HG03460 (cell line): ENCODE results near the gene PBX2.
"Not testable (repeated sequence)": the region's sequence is repeated elsewhere in the genome, so short reads cannot be mapped to it uniquely, and the experiment has no call there.

ENCODE experiments used
- ATAC-seq: cut with Tn5 transposase; IDR thresholded peaks from one replicate; pipeline ENCODE4 v1.9.1; 2021; ENCODE audit not compliant: unreplicated experiment

The PBX2 gene

GRCh38 chr6:32151863-32152768 lies 37.9 kb downstream of the PBX2 start, which contains the start of gene PRRT1:
PRRT1 (minus strand) TSS chr6:32151939; CDS start chr6:32151827, 112 bp downstream.
- ATAC-seq, result no peak

- ATAC-seq, result no peak
Measured at GRCh38 chr6:32151181-32151862, 38.7 kb downstream of the PBX2 start.

DNA sequence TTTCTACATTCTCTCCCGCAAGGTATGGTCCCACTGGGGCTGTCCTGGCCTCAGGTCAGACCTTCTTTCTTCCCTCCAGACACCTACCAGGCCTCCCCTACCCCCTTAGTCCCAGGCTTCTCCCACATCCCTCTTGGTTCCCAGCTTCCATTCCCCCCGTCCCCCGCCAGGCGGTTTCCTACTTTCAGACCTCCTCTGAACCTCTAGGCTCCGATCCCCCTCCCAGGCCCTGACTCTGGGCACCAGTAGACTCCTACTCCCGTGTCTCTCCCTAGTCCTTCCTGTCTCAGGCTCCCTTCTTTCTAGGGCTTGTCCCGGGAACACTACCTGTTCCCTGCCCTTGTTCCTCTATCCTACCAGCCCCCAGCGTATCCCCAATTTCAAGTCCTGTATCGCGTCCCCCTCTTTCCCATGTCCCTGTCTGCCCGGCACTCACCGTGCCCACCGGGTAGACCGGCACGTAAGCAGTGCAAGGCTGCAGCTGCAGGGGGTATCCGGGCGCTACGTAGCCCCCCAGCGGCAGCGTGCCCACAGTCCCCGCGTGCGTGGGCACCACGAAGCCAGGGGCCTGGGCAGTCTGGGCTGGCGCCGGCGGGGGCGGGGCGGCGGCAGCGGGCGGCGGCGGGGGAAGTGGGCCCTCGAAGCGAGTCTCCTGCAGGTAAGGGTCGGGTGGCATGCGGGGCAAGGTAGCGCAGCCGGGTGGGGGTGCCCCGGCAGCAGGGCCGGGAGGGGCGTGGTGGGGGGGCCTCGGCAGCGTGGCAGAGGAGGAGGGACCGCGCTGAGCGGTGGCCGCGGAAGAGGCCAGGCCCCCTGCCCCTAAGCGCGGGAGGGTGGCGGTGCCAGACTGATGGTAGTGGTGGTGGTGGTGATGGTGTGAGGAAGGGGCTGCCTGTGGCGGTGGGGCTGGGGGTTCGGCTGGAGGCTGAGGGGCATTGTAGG lies 39.8 kb downstream of the PBX2 start:
- ATAC-seq, result no peak

GRCh38 chr6:32149092-32149755 lies 40.8 kb downstream of the PBX2 start:
- no peak for ATAC-seq

DNA sequence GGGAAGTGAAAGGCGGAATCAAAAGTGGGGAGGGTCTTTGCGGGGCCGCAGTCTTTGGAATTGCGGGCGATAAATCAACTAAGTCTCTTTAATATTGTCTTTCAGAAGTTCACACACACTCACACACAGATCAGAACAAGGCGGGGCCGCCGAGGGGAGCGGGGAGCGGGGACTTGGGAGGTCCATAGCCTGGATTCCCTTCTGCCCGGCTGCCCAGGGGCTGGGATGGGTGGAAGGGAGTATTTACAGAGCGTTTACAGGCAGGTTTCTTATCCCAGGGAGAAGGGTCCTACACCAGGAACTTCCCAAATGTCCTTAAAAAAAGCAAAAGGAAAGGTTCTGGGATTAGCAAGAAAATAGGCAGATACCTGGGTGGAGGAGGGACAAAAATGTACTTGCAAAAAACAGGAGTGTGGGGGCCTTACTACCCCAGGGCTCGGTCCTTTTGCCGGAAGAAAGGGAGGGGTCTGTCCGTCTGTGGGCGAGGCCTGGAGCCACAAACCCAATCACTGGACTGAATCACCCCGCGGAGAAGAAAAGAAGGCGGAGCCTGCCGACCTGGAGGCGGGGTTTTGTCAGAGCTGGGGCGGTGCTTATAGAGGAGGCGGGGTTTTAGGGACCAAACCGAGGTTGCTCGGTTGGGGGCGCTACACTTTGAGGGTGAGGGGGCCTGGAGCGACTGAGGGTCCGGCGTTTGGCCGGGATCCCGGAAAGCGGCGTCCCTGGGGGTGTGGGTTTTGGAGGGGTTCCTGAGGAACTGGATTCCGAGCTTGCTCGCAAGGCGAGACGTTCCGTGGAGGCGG lies 41.5 kb downstream of the PBX2 start:
- no peak for ATAC-seq

DNA sequence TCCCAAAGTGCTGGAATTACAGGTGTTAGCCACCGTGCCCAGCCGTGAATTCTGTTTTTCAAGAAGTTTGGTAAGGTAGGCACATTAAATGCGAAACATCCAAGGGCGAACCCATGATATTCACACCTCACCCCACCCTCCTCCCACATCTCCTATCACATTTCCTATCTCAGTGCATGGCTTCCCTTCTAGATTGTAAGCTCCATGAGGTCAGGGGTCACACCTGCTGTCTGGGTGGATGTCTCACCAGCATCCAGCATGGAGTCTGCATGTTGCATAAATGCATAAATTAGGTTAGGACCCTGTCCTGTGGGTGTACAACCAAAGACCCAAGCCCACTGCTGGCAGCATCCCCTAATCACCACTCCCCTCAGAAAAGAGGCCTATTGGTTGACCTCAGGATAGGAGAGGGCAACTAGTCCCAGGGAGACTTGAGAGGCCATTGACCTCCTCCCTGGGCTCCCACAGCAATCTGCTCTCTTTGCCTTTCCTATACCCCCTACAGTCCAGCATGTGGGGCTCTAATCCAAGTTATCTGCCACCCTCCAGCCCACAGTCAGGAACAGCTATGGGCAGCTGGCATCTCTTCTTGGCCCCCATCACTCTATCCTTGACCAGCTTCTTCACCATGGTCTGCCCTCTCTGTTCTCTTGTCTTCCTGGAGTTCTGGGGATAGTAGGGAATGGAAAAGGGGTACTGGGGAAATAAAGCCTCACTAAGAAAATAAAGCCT lies 42.4 kb downstream of the PBX2 start:
- ATAC-seq, result no peak

DNA sequence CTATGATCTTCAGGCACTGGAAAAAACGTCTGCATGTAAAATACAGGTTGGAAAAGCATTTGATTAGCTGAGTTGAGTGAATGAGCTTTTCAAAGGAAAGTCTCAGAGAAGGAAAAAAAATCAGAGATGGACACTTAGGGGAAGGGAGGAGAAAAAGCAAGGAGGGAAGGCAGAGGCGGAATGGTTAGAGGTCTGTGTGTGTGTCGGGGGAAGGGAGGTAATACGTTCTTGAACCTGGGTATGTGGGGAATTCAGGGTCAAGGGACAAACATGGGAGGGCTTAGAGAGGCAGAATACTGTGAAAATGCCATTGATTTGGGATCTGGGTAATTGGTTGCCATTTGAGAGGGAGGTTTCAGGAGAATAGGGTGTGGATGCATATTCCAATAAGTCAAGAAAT lies 43.3 kb downstream of the PBX2 start:
- ATAC-seq, result no peak

- no peak for ATAC-seq
Measured at GRCh38 chr6:32146287-32146686, 43.7 kb downstream of the PBX2 start.

DNA sequence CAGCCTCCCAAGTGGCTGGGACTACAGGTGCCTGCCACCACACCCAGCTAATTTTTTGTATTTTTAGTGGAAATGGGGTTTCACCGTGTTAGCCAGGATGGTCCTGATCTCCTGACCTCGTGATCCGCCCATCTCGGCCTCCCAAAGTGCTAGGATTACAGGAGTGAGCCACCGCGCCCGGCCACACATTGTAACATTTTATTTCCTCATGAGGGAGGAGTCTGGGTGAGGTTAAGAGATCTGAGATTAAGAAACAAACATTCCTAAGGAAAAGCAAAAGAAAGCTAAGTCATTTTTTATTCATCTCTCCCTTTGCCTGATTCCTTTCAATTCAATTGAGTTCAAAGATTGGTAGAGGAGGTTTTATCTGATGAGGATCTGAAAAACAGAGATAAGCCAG lies 45.8 kb downstream of the PBX2 start:
- not testable (repeated sequence) for ATAC-seq

DNA sequence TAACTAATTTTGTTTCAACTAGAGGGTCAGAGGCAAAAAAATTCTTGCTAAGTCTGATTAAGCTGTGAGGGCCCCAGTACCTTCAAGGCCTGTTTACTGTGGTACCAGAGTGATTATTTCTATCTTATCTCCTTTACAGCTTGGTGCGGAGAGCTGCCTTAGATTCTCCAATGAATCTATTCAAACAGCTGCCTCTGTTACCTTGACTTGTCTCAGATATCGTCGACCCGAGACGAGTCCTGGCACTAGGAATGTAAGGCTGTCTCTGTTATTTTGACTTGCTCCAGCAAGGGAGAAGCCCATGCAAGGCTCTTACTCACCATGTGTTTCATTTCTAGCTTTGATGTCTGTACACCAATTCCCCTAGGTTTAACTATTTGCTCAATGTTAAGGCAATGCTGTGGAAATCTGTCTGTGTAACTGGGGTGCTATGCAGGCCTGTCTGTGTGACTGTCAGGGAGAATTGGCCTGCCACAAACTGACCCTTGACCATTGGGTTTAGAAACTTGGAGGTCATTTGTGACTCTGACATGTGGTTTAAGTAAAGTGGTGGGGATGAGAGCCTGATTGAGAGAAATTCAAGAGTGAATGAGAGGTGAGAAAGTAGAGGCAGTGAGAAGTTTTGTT lies 49.5 kb downstream of the PBX2 start:
- ATAC-seq, result no peak

DNA sequence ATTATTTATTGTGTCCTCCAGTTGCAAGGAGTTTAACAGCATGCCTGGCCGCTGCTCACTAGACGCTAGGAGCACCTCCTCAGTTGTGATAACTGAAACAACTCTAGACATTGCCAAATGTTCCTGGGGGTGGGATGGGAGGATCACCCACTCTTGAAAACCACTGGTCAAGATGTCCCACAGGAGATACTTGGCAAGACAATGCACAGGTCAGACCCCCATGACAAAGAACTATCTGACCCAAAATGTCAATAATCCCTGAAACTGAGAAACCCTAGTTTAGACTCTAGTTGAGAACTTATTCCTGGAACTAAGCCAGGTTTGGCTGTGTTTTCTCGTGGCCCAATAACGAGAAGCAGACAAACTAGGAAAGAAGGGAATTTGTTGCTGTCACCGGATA lies 50.4 kb downstream of the PBX2 start:
- no peak for ATAC-seq

DNA sequence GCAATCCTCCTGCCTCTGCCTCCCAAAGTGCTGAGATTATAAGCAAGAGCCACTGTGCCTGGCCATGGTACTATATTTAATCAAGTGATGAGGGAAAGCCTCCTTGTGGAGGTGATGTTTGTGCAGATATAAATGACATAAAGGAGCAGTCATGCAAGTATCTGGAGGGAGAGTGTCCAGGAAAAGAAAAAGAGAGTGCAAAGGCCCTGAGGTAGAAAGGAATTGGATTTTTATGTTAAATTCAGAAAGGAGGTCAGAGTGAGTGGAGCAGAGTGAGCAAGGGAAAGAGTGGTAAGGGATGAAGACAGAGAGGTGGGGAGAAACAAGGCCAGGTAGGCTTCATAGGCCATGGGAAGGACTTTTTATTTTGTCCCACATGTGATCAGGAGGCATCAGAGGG lies 52.5 kb downstream of the PBX2 start:
- ATAC-seq, result no peak
